GM12801 (cell line): ENCODE results near the gene SLC26A3.

Source experiments
- TF ChIP-seq, protein P1 (sequence below): IDR thresholded peaks from one replicate; pipeline ENCODE4 v1.5.1; 2011; ENCODE audit warnings: control low read depth; ENCODE audit not compliant: insufficient read length; ENCODE audit errors: extremely low read depth

SLC26A3 gene

DNA sequence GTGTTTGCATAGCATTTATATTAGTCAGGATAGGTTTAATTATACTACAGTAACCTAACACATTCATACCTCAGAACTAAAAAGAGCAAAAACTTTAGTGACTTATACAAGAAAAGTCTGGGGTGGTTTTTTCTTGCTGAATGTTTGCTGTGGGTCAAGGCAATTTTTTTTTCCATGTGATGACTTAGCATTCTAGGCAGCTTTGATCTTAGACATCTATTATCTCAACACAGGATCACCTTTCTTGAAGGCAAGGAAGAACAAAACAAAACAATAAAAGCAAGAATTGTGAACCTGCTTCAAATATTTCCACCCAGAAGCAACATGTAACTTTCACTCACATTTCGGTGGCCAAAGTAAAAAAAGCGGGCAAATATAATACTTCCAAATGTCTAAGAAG is 79.8 kb downstream of the SLC26A3 start:
- TF ChIP-seq, protein P1, sequence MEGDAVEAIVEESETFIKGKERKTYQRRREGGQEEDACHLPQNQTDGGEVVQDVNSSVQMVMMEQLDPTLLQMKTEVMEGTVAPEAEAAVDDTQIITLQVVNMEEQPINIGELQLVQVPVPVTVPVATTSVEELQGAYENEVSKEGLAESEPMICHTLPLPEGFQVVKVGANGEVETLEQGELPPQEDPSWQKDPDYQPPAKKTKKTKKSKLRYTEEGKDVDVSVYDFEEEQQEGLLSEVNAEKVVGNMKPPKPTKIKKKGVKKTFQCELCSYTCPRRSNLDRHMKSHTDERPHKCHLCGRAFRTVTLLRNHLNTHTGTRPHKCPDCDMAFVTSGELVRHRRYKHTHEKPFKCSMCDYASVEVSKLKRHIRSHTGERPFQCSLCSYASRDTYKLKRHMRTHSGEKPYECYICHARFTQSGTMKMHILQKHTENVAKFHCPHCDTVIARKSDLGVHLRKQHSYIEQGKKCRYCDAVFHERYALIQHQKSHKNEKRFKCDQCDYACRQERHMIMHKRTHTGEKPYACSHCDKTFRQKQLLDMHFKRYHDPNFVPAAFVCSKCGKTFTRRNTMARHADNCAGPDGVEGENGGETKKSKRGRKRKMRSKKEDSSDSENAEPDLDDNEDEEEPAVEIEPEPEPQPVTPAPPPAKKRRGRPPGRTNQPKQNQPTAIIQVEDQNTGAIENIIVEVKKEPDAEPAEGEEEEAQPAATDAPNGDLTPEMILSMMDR, result no peak

DNA sequence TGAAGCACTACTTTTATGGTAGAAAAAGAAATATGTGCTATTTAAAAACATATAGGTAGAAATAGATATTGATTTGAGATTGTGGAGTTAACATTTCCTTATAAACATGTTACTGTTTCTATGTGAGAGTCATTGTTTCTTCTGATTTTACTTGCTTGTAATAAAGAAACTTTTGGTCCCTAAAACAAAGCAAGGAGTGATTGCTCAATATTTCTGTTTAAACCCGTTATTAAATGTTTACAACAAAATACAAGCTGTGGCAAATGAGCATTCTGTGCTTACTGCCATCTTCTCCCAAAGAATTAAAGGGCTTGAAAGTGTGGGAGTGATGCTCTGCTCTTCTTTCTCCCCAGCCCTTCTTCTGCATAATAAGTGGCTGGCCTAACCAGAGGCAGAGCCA is 81.7 kb downstream of the SLC26A3 start:
- TF ChIP-seq, protein P1, result no peak

DNA sequence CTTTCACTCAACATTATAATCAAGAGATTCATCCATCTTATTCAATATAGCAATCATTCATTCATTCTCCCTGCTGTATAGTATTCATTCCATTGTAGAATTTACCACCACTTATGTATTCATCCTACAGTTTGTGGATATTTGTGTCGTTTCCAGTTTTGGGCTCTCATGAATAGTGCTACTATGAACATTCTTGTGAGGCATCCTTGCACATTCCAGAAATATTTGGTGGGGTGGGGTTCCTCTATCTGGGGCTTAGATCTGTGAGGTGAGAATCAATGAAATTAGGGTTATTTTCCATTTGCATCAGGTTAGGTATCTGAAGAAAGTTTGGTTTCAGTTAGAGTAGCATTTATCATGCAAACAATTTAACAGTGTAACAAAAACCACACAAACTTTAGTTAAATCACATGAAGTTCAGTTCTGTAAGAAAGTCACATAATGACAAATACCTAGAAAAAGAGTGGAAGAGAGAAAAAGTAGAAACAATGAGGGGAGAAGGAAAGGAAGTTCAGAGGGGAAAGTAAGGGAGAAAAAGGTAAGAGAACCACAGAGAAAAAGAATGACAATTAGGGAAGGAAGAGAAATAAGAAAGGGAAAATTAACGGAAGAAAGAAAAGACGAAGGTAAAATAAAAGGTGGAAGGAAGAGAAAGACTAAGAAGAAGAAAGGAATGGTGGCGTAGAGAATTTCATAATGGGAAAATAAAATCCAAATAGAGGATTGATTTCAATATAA is 84.4 kb downstream of the SLC26A3 start:
- TF ChIP-seq, protein P1, result no peak

DNA sequence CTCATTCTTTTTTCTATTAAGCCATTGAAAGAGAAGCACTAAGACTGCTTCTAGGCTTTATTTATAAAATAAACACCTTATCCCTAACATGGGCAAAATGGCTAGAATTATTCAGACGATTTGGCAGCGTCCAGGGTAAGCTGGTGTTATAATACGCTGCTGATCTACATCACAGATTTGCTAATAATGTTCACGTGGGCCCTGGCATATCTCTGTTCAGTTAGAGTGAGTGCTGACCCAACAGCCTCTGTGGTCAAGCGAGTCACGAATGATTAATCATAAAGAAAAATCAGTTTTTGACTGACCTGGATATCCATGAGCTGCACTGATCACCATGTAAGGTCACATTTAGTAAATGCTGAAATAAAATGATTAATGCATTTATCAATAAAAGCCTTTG is 87.5 kb downstream of the SLC26A3 start:
- TF ChIP-seq, protein P1, result no peak
